Activated T-cell treated with anti-CD3 and anti-CD28 coated beads for 4 hours (primary cell): ENCODE measurements around the gene USP19.

Experiments
- DNase-seq: peaks from one replicate; pipeline ENCODE4 v3.0.0-alpha.2; 2020

USP19 gene, protein sequence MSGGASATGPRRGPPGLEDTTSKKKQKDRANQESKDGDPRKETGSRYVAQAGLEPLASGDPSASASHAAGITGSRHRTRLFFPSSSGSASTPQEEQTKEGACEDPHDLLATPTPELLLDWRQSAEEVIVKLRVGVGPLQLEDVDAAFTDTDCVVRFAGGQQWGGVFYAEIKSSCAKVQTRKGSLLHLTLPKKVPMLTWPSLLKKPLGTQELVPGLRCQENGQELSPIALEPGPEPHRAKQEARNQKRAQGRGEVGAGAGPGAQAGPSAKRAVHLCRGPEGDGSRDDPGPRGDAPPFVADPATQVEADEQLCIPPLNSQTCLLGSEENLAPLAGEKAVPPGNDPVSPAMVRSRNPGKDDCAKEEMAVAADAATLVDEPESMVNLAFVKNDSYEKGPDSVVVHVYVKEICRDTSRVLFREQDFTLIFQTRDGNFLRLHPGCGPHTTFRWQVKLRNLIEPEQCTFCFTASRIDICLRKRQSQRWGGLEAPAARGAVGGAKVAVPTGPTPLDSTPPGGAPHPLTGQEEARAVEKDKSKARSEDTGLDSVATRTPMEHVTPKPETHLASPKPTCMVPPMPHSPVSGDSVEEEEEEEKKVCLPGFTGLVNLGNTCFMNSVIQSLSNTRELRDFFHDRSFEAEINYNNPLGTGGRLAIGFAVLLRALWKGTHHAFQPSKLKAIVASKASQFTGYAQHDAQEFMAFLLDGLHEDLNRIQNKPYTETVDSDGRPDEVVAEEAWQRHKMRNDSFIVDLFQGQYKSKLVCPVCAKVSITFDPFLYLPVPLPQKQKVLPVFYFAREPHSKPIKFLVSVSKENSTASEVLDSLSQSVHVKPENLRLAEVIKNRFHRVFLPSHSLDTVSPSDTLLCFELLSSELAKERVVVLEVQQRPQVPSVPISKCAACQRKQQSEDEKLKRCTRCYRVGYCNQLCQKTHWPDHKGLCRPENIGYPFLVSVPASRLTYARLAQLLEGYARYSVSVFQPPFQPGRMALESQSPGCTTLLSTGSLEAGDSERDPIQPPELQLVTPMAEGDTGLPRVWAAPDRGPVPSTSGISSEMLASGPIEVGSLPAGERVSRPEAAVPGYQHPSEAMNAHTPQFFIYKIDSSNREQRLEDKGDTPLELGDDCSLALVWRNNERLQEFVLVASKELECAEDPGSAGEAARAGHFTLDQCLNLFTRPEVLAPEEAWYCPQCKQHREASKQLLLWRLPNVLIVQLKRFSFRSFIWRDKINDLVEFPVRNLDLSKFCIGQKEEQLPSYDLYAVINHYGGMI (N-terminal part only)

DNA sequence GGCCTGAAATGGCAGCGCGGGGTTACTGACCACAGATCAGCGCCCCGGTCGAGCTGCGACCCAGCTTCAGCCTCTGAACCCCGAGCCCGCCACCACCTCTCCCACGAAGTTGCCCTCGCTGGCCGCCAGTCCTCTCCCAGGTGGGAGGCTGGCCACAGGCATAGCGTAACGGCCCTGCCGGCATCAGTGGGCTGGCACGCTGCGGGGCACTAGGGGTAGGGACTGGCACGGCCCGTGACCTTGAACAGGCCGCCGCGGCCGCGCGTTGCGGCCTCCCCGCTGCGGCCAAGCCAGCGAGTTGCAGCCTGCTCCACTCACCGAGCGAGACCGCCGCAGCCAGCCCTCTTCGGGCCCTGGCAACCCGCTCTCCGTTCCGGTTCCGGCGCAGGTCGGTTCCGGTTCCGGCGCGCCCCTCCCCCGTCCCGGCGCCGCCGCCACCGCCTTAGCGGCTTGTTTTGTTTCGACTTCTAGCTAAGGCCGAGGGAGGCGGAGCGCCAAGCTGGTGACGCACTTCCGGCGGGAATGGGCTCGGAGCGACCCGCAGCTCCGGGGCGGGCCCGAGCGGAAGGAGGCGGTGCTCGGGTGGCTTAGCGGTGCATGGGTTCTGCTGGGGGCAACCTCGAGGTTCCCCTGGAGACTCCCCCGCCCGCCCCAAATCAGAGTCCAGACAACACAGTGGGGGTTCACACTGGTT, at the start of gene USP19:
Gene USP19 (minus strand): TSS at position 386 of the 694 bp plus-strand sequence. CDS start 1,678 bp downstream, outside the sequence.
- DNase-seq = peak; percentile 87

DNA sequence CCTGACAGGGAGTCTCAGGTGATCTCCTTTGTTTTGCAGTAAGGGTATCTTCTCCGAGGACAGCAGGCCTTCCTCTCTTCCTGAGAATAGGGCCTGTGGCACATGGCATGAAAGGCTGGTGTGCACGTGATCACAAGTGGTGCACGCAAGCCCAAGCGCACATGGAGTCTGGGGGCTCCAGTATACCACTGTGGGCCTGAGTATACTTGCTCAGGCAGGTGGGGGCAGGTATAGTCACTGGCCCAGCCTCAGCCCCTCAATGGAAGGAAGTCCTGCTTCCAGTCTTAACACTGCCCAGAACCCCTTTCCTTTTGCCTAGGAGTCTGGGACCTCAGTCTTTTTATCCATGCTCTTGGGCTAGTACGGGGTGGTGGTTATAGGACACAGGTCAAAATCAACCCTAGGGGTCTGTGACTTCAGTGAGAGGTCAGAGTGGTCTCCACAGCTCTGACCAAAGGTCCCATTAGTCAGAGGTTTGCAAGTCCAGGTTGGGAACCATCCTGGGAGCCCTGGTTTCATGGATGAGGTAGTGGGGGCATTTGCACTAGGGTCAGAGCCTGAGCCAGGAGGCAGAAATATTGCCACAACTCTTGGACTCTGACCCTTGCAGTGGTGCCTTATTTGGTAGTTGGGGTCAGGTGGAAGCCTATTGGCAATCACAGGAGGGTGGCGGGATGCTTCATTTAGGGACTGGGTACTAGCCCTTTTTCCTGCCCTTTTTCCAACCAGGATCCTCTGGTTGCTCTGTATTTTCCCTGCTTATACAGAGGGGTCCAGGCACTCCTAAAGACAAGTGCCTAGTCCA, 46.3 kb upstream of the USP19 start:
- DNase-seq = no peak

DNA sequence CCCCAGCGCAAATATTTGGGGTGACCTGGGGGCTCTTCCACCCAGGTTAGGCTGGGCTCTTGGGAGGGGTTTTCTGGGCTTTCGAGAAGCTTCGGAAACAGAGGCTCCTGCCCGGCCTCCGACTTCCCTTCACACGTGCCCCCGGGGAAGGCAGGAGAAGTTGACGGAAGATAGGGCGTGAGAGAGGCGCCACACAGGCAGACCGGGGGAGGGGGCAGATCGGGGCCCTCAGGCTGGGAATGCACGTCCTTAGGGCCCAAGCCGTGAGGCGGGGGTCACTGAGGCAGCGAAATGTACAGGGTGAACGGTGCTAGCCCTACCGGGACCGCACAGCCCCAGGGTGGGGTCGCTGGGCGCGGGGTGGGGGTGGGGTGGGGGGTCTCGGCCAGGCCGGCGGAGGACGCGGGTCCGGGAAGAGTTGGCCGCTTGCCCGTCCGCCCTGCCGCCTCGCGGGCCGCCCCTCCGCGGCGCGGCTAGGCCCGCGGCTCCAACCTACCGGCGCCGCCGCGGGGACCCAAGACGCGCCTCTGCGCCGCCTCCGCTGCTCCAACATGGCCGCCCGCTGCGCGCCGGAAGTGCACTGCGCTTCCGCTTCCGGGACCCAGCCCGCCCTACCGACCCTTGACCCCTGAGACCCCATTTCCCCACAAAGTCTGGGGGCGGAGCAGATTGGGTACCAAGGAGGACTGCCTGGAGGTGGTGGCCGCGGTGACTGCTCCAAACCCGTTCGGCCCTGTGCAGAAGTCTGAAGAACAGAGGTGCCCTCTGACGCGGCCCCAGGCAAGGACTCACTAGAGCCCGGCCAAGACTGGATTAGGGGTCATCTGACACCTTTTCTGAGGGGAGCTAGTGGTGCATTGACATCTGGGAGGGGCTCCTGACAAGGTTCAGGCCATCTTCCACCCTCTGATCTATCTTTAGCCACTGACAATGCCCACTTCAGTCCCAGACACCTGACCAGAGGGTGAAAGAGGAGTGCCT, 45.4 kb upstream of the USP19 start, which contains the start of gene CCDC71:
Gene CCDC71 (minus strand): TSS at position 561 of the 981 bp plus-strand sequence. CDS start 2,123 bp downstream, outside the sequence.
- peak; percentile 67 for DNase-seq

DNA sequence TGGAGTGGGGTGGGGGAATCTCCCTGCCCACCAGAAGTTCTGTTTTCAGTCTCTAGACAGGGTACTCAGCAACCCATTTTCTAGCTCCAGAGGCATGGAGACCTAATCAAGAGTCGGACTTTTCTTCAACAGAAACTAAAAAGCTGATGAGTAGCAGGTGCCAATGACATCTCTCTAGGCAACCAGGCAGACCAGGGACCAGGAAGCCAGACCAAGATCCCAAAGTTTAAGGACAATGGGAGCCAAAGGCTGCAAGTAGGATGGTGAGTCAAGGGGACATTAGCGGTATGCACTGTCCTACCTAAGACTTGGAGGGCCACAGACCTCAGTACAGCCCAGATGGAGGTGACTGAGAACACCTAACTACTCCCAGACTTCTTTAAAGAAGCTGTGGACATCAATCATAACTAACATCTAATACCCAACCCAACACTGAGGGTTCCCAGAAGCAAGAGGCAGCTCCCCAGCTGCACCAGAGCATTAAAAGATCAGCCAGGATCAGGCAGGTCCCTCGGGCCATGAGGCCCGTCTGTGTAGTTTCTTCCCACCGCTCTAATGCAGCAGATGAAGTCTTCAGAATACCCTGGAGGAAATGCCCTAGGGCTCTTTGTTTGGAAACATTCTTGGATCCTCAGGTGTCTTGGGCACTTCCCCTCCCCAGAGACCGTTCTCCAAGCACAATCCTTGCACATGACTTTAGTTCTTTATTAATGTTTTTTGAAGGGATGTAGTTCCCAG, 44.5 kb upstream of the USP19 start:
- DNase-seq = no peak

DNA sequence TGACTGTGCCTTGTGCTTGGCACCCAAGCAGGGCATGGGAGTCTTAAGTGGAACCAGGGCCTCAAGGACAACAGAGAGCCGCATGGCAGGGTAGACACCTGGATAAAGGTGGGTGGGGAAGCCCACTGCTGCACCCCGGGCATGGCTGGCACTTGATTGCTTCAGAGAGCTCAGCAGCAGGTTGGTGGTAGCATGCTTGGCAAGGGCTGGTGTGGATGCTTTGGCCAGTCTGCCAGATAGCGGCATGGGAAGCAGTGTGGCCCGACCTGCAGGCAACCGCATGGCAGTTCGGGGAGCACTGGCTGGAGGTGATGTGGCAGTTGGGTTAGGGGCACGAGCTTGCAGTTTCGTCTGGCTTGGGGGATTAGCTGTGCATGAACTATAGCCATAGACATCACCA, 43.0 kb upstream of the USP19 start:
- no peak for DNase-seq

- no peak for DNase-seq
Observed at GRCh38 chr3:49162751-49163419, 42.3 kb upstream of the USP19 start.

GRCh38 chr3:49161808-49162530, 41.3 kb upstream of the USP19 start:
- no peak for DNase-seq

DNA sequence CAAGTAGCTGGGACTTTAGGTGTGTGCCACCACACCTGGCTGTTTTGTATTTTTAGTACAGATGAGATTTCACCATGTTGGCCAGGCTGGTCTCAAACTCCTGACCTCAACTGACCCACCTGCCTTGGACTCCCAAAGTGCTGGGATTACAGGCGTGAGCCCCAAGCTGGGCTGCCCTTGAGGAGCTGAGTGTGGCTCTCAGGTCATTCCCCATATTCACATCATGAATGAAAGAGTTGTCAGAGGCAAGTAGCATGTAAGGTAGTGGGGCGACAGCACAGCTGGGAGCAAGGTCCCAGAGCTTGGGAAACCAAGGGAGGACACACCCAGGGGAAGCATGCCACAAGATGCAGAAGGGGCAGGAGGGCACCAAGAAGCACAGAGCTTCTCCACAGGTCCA, 40.6 kb upstream of the USP19 start:
- DNase-seq = no peak

GRCh38 chr3:49158792-49159191, 38.2 kb upstream of the USP19 start:
- no peak for DNase-seq

GRCh38 chr3:49158103-49158709, 37.6 kb upstream of the USP19 start:
- peak; percentile 46 for DNase-seq

DNA sequence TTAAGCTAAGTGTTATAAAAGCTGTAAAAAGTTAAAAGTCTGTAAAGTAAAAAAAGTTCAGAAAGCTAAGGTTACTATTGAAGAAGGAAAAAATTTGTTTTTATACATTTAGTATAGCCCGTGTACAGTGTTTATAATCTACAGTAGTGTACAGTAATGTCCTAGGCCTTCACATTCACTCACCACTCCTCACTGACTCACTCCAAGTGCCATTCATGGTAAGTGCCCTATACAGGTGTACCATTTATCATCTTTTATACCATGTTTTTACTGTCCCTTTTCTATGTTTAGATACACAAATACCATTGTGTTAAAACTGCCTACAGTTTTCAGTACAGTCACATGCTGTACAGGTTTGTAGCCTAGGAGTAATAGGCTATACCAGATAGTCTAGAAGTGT, 36.7 kb upstream of the USP19 start:
- no peak for DNase-seq

- no peak for DNase-seq
Observed at GRCh38 chr3:49153349-49153912, 32.8 kb upstream of the USP19 start.

- DNase-seq = no peak
Observed at GRCh38 chr3:49151610-49152009, 31.0 kb upstream of the USP19 start.

GRCh38 chr3:49148159-49148558, 27.5 kb upstream of the USP19 start:
- DNase-seq = no peak

DNA sequence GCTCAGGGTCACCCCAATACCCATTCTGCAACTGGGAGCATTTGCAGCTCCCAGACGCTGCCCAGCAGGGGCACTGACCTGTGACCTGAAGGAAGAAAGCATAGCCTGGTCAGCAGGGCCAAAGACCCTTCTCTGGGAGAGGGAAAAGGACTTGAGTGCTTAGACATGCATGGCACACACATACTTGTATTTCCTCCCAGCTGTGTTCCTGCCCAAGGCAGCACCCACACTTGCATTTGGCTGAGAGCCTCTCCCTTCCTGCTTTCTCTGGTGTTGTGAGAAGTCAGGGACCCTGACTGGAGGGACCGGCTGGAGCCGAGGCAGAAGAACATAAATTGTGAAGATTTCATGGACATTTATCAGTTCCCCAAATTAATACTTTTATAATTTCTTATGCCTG, 19.5 kb upstream of the USP19 start:
- DNase-seq = no peak

DNA sequence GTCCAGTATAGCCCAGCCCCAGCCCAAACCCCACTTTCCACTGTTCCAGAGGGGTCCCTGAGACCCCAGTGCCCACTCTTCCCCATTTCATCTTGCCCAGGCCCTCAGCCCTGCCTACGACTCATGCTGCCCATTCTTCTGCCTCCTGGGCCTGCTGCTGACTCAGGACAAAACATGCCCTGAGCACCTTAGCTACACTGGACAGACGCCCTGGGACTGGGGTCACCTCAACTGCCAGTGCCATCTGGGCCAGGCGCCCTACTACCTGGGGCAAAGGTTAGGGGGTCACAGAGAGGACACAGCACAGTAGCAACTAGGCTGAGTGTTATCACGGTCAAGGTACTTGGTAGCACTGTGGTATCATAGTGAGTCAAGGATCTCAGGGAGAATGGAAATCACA, 14.9 kb upstream of the USP19 start:
- DNase-seq = no peak
